GM23338 (cell line): Measurements from ENCODE around the gene SERTAD1. TPM values are rescaled to one million over a fixed set of nuclear protein-coding genes. Genes with fewer than 3 reads are reported as not detected.

Experiments
- ATAC-seq: fragments of 200-7000 bp; cut with Tn5 transposase; 3 replicates; pipeline ENCODE4 v1.9.1; 2020
- DNase-seq: peaks from one replicate; pipeline ENCODE4 v3.0.0-alpha.2; 2015; ENCODE audit warnings: low spot score
- H2AFZ ChIP-seq: fragments of 200-600 bp; sonication (generic); 2 replicates; pipeline ENCODE4 v1.8.0; 2016; ENCODE audit warnings: antibody characterized with exemption, mild to moderate bottlenecking, moderate library complexity
- H3F3A ChIP-seq: fragments of 200-600 bp; sonication (generic); replicated peaks from 2 replicates; pipeline ENCODE4 v1.8.0; 2017; ENCODE audit warnings: antibody characterized with exemption, mixed run types, low read depth
- H3K27ac ChIP-seq: fragments of 200-600 bp; sonication (generic); 2 replicates; pipeline ENCODE4 v1.6.1; 2016; ENCODE audit warnings: low read depth
- H3K27me3 ChIP-seq: fragments of 200-600 bp; sonication (generic); 2 replicates; pipeline ENCODE4 v1.8.0; 2016; ENCODE audit warnings: mild to moderate bottlenecking, mixed run types, moderate library complexity; ENCODE audit not compliant: insufficient read depth
- H3K36me3 ChIP-seq: fragments of 200-600 bp; sonication (generic); 2 replicates; pipeline ENCODE4 v1.8.0; 2016; ENCODE audit warnings: mild to moderate bottlenecking; ENCODE audit not compliant: insufficient read depth
- H3K4me1 ChIP-seq: fragments of 200-600 bp; sonication (generic); 2 replicates; pipeline ENCODE4 v1.8.0; 2016; ENCODE audit warnings: mild to moderate bottlenecking, moderate library complexity; ENCODE audit not compliant: insufficient read depth
- H3K4me2 ChIP-seq: fragments of 200-600 bp; sonication (generic); 2 replicates; pipeline ENCODE4 v1.7.1; 2017; ENCODE audit warnings: mixed run types
- H3K4me3 ChIP-seq: fragments of 200-600 bp; sonication (generic); 2 replicates; pipeline ENCODE4 v1.6.1; 2016; ENCODE audit warnings: mixed run types
- H3K79me2 ChIP-seq: fragments of 200-600 bp; sonication (generic); replicated peaks from 2 replicates; pipeline ENCODE4 v1.8.0; 2017; ENCODE audit warnings: mild to moderate bottlenecking; ENCODE audit not compliant: insufficient read depth
- H3K9me2 ChIP-seq: fragments of 200-600 bp; sonication (generic); 2 replicates; pipeline ENCODE4 v1.8.0; 2017; ENCODE audit not compliant: insufficient read depth
- H4K20me1 ChIP-seq: fragments of 200-600 bp; sonication (generic); replicated peaks from 2 replicates; pipeline ENCODE4 v1.8.0; 2017; ENCODE audit warnings: mild to moderate bottlenecking; ENCODE audit not compliant: insufficient read depth
- H3K27ac Mint-ChIP-seq: 2 replicates; pipeline ENCODE4 v1.8.0; 2020; ENCODE audit warnings: inconsistent platforms, mild to moderate bottlenecking, moderate library complexity, mixed read lengths
- H3K27me3 Mint-ChIP-seq: 3 replicates; pipeline ENCODE4 v1.8.0; 2022; ENCODE audit warnings: low read depth, mild to moderate bottlenecking, moderate library complexity, mixed read lengths, inconsistent platforms; ENCODE audit not compliant: insufficient read depth, poor library complexity
- H3K36me3 Mint-ChIP-seq: 3 replicates; pipeline ENCODE4 v1.8.0; 2021; ENCODE audit warnings: low read depth, mild to moderate bottlenecking, inconsistent platforms, moderate library complexity, mixed read lengths
- H3K4me1 Mint-ChIP-seq: 3 replicates; pipeline ENCODE4 v1.8.0; 2020; ENCODE audit warnings: mild to moderate bottlenecking, inconsistent platforms, mixed read lengths
- H3K4me3 Mint-ChIP-seq: 3 replicates; pipeline ENCODE4 v1.8.0; 2021; ENCODE audit warnings: moderate library complexity, mild to moderate bottlenecking, inconsistent platforms, mixed read lengths
- H3K9me3 Mint-ChIP-seq: 3 replicates; pipeline ENCODE4 v1.8.0; 2020; ENCODE audit warnings: moderate library complexity, mild to moderate bottlenecking, inconsistent platforms, mixed read lengths
- EZH2 ChIP-seq: fragments of 200-600 bp; sonication (generic); IDR thresholded peaks from one replicate; pipeline ENCODE4 v1.8.0; 2017; ENCODE audit warnings: antibody characterized with exemption, mild to moderate bottlenecking, low read depth; ENCODE audit not compliant: unreplicated experiment
- NANOG ChIP-seq: IDR thresholded peaks from 2 replicates; pipeline ENCODE4 v1.6.1; 2016; ENCODE audit warnings: antibody characterized with exemption, borderline replicate concordance
- ZNF331 ChIP-seq: fragments of 250-450 bp; sonication (Bioruptor Pico); IDR thresholded peaks from 2 replicates; pipeline ENCODE4 v1.5.0; 2020; ENCODE audit warnings: low read depth, mild to moderate bottlenecking, moderate library complexity
- polyA plus RNA-seq: library from polyadenylated mRNA; unstranded; fragments of >200 nt; fragmentation: Nextera tagmentation; extraction: Ambion mirVana; gene quantifications from 2 replicates; pipeline ENCODE4 v1.2.1, GENCODE V29; 2016
- small RNA-seq: library from RNA; depleted of rRNA; stranded (forward); fragments of <200 nt; gene quantifications from one replicate; pipeline ENCODE3, GENCODE V24; 2014; ENCODE audit warnings: low replicate concordance
- total RNA-seq: library from RNA; depleted of rRNA; stranded (reverse); fragments of >200 nt; shearing (Covaris generic); gene quantifications from 2 replicates; pipeline ENCODE4 v1.2.3, GENCODE V29; 2014; rRNA removed

Gene SERTAD1
- total and polyA plus RNA-seq, 2 experiments from 2014 or later: 4.6 to 9.1 TPM

GRCh38 chr19:40371802-40372122, 54.0 kb downstream of the SERTAD1 start:
- Mint-ChIP-seq H3K36me3 (peaks cover 73% of the 10 kb centered on the region), H3K27ac (no peak overlapping the region), H3K9me3 (no peaks in the 10 kb centered on the region), H3K27me3 (peaks cover 11% of the 10 kb centered on the region), H3K4me1 (peaks cover 8% of the 10 kb centered on the region), H3K4me3 (no peak overlapping the region)
- H3K27me3 ChIP-seq: no peaks in the 10 kb centered on the region
- H3K79me2 ChIP-seq: peaks cover 7% of the 10 kb centered on the region; the same call in 1 of the 2 replicates
- H3F3A ChIP-seq: no peaks in the 10 kb centered on the region
- H2AFZ ChIP-seq: no peak overlapping the region
- H3K27ac ChIP-seq: no peak overlapping the region
- peaks cover 9% of the 10 kb centered on the region for H3K4me1 ChIP-seq
- H3K4me3 ChIP-seq: no peak overlapping the region
- H4K20me1 ChIP-seq: peaks cover 6% of the 10 kb centered on the region; the same call in 1 of the 2 replicates
- H3K36me3 ChIP-seq: peaks cover 7% of the 10 kb centered on the region; the same call in 1 of the 2 replicates
- no peak for ATAC-seq
- DNase-seq: no peak
- no peaks in the 10 kb centered on the region for H3K9me2 ChIP-seq
- TF ChIP-seq EZH2: no peak
- TF ChIP-seq NANOG: no peak
- no peak for TF ChIP-seq ZNF331 (CRISPR knock-in tag)
- H3K4me2 ChIP-seq: no peak overlapping the region

Small RNA genes within 50 kb of the gene (small RNA-seq; reads per million reads assigned to genes)
- not detected for gene RF00017

Other genes with a start within 250 kb of the SERTAD1 start
- 13.7 and 14.5 TPM in 2 replicates for gene MAP3K10, start 234.6 kb downstream of the SERTAD1 start, total RNA-seq
- gene MAP3K10, start 234.6 kb downstream of the SERTAD1 start, polyA plus RNA-seq: 5.4 and 5.9 TPM in 2 replicates
- 0.35 and 0.63 TPM in 2 replicates for gene TTC9B, start 207.6 kb downstream of the SERTAD1 start, total RNA-seq
- 0.23 and 1.0 TPM in 2 replicates for gene TTC9B, start 207.6 kb downstream of the SERTAD1 start, polyA plus RNA-seq
- gene CCNP, start 199.3 kb downstream of the SERTAD1 start, total RNA-seq: 0.39 and 7.1 TPM in 2 replicates
- 2.2 and 3.3 TPM in 2 replicates for gene CCNP, start 199.3 kb downstream of the SERTAD1 start, polyA plus RNA-seq
- gene AKT2, start 140.6 kb downstream of the SERTAD1 start, total RNA-seq: 105 and 123 TPM in 2 replicates
- gene AKT2, start 140.6 kb downstream of the SERTAD1 start, polyA plus RNA-seq: 16.6 and 17.6 TPM in 2 replicates
- 17.2 and 26.6 TPM in 2 replicates for gene C19orf47, start 77.6 kb downstream of the SERTAD1 start, total RNA-seq
- gene C19orf47, start 77.6 kb downstream of the SERTAD1 start, polyA plus RNA-seq: 13.1 and 15.2 TPM in 2 replicates
- 488 and 490 TPM in 2 replicates for gene PLD3, start 77.3 kb downstream of the SERTAD1 start, total RNA-seq
- 179 and 181 TPM in 2 replicates for gene PLD3, start 77.3 kb downstream of the SERTAD1 start, polyA plus RNA-seq
- gene HIPK4, start 35.8 kb downstream of the SERTAD1 start, total RNA-seq: 0.52 TPM in 1 of 2 replicates, not detected in the other
- gene HIPK4, start 35.8 kb downstream of the SERTAD1 start, polyA plus RNA-seq: 0.21 and 0.37 TPM in 2 replicates
- gene PRX, start 12.6 kb downstream of the SERTAD1 start, total RNA-seq: 4.2 and 4.3 TPM in 2 replicates
- 4.1 and 4.2 TPM in 2 replicates for gene PRX, start 12.6 kb downstream of the SERTAD1 start, polyA plus RNA-seq
- gene SERTAD3, start 18.3 kb upstream of the SERTAD1 start, total RNA-seq: 15.4 and 21.3 TPM in 2 replicates
- gene SERTAD3, start 18.3 kb upstream of the SERTAD1 start, polyA plus RNA-seq: 24.1 and 27.9 TPM in 2 replicates
- 51.7 and 53.7 TPM in 2 replicates for gene BLVRB, start 39.8 kb upstream of the SERTAD1 start, total RNA-seq
- 43.7 and 45.6 TPM in 2 replicates for gene BLVRB, start 39.8 kb upstream of the SERTAD1 start, polyA plus RNA-seq
- 2.3 and 4.5 TPM in 2 replicates for gene SPTBN4, start 41.0 kb upstream of the SERTAD1 start, total RNA-seq
- 1.6 and 2.2 TPM in 2 replicates for gene SPTBN4, start 41.0 kb upstream of the SERTAD1 start, polyA plus RNA-seq
- gene SHKBP1, start 150.9 kb upstream of the SERTAD1 start, total RNA-seq: 60.0 and 63.2 TPM in 2 replicates
- gene SHKBP1, start 150.9 kb upstream of the SERTAD1 start, polyA plus RNA-seq: 69.8 and 74.6 TPM in 2 replicates
- 53.2 and 65.0 TPM in 2 replicates for gene LTBP4, start 175.4 kb upstream of the SERTAD1 start, total RNA-seq
- 48.4 and 50.3 TPM in 2 replicates for gene LTBP4, start 175.4 kb upstream of the SERTAD1 start, polyA plus RNA-seq